HG02571 (cell line): ENCODE results near the gene FBXO2.
A peak's percentile ranks its signal among the peaks of the same experiment; 100 is the strongest.

Source experiments
- ATAC-seq: cut with Tn5 transposase; IDR thresholded peaks from one replicate; pipeline ENCODE4 v1.9.1; 2021; ENCODE audit warnings: mild to moderate bottlenecking, moderate library complexity; ENCODE audit not compliant: unreplicated experiment

Gene FBXO2

GRCh38 chr1:11654137-11654938 lies at the start of gene FBXO2, which contains the start of gene FBXO44:
TSS of gene FBXO2 (minus strand) at chr1:11654429. CDS start at chr1:11654340, 89 bp downstream.
TSS of gene FBXO44 (plus strand) at chr1:11654877. CDS start at chr1:11655836, 959 bp downstream.
- peak; percentile 67 for ATAC-seq

DNA sequence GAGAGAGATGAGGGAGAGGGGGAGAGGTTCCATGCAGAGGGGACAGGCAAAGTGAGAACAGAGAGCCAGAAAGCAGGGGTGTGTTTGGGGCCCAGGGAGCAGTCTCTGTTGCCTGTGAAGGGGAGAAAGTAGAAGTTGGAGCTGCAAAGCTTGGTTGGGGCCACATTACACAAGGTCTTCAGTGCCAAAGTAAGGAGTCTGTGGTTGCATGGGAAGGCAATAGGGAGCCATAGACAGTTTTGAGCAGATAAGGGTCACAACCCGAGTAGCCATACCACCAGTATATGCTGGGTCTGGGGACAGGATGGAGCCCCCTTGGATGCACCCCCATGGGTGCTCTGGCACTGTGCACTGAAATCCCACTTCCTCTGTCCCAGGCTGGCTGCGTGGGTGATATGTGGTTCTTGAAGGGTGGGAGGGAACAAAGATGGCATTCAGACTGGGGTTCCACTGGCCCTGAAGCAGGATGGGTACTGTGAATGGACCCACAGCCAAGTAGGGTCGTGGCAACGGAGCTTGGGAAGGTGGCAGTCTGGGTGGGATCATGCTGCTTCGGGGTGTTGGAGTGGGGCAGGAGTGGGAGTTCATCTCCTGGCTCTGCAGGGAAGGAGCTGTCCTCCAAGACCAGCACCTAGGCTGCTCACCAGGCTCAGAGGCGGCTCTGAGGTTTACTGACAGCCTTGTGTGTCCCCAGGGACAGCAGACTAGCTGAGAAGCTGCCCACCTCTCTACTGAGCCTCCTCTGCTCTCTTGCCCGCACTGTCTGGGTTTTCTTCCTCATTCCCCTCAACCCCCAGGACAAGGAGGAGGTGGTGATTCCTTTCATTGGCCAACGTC lies 49.3 kb upstream of the FBXO2 start:
- ATAC-seq = no peak

GRCh38 chr1:11701981-11702803 lies 48.0 kb upstream of the FBXO2 start:
- no peak for ATAC-seq

GRCh38 chr1:11701551-11701961 lies 47.3 kb upstream of the FBXO2 start:
- no peak for ATAC-seq

GRCh38 chr1:11700601-11701467 lies 46.6 kb upstream of the FBXO2 start:
- no peak for ATAC-seq

DNA sequence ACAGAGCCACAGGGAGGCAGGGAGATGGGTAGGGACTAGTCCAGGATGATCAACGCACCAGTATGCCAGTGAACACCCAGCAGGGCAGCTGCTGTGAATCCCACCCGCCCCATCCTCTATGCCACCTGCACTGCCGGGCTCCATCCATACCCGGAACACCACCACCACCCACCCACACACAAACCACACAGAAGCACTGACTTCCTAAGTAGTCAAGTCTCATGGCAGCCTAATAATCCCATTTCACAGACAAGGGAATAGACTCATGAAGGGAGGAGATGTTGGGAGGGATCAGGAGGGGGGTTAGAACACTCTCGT lies 43.6 kb upstream of the FBXO2 start:
- no peak for ATAC-seq

DNA sequence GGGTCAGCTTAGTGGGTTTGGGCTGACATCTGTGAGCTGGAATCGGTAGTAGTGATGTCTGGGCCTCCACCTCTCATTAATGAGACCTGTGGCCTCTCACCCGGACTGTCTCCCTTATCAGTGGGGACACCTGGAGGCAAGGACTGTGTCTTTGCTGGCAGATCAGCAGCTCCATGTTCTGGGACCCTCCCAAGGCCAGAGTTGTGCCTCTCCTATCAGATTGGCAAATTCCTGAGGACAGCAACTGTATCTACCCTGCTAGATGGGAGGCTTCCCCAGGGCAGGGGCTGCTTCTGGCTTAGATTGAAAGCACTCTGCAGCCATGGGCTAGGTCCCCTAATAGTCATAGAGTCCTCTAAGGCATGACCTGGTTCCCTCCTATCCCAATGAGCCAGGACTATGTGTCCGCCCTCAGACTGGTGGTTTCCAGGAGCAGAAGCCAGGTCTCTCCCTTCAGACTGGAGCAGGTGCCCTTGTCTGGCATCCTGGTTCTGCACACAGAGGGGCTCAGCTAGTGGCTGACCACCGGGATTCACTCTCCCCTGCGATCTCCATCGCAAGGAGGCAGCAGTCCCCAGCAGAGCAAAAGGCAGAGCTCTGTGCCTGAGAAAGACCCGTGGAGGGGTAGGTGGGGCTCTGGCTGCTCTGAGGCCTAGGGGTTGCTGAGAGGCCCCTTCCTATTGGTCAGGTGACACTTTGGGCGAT lies 43.1 kb upstream of the FBXO2 start:
- no peak for ATAC-seq

GRCh38 chr1:11695861-11696260 lies 41.6 kb upstream of the FBXO2 start:
- no peak for ATAC-seq

- ATAC-seq = no peak
These were observed 39.7 kb upstream of the FBXO2 start for GRCh38 chr1:11693917-11694316.

DNA sequence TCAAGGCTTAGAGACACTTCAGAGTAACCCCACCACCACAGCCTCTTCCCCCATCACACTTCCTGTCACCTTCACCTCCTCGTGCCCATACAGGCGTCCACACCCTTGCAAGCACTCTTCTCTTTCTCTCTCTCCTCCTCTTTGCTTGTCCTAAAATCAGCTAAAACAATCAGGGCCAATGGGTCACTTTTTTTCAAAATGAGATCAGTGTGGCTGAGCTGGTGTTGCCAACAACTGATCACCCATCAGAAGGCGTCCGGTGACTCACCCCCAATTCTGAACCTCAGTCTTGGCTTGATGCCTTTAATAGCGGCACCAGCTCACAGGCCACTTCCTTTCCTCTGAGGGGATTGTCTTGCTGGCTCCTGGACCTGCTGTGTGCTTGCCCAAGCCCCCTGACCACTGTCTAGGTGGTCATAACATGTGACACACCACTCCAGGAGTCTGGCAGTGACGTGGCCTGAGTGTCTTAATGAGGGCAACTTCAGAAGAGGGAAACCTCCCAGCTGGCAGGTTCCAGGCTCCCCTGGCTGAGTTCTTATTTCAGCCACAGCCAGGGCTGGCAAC lies 38.9 kb upstream of the FBXO2 start:
- no peak for ATAC-seq

DNA sequence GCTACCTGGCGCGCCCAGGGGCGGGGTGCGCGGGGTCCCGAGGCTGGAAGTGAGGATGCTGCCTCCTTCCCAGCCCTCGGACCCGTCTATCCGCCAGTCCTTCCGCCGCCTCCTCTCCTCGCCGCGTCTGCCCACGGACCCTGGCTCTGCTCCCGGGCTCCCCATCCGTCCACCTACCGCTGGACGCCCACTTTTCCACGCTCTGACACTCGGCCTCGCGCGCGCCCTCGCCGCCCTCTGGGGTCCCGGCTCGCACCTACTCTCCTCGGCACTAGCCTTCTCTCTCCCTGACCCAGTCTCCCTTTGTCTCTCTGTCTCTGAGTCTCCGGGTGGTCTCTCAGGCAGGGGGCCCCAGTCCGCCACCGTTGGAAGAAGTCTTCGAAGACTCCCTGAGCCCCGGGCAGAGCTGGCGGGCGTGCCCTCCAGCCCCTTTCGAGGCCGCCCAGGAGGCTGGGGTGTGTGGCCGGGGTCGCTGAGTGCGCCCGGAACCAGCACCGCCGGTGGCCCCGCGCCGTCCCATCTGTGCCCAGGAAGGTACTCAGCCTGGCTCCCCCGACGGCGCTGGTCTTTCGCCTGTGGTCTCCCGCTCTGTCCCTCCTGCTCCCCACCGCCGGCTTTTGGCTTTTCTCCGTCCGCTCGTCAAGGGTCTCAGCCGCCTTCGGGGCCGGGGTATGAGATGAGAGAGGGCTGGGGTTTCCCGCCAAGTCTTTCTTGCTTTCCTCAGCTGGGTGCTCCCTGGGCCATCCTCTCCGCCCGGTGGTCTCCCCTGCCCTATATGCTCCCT lies 37.9 kb upstream of the FBXO2 start:
- no peak for ATAC-seq

- no peak for ATAC-seq
These were observed 37.2 kb upstream of the FBXO2 start, which contains the start of gene DRAXIN for GRCh38 chr1:11691302-11691914. TSS of gene DRAXIN (plus strand) at chr1:11691710. CDS start at chr1:11706259, 14,549 bp downstream.

DNA sequence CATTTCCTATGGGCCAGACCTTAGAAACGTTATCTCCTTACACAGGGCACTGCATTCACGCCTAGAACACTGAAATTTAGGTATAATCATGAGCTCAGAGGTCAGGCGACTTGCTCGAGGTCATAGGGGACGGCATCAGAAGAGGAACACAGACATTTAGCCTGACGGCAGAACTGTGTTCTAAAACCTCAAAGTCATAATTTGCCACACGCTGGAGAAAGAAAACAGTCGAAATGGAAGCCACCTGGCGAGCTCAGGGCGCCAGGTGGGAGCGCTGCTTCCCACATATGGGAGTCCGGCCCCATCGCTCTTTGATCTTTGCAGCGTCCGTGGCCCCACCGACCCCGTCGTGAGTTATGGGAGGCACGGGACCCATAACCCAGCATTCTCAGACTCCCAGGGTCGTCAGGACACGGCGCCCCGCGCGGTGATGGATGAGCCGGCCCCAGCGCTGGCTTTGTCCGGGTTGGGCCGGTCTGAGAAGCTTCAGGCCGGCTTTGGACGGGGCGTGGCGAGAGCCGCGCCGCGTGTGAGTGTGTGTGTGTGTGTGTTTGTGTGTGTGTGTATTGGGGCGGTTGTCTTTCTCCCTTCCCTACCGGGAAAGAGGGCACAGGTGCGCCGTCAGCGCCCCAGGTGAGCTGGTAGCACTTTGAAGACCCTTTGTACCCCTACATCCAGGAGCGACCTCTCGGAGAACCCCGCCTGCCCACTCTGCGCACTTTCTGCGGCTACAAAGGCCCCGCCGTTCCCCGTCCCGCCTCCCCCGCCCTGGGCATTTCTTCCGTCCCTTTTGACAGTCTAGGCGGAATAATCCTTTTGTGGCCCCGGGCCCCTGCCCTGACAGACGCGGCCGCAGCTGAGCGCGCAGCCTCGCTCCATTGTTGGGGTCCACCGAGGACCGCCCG lies 36.4 kb upstream of the FBXO2 start:
- ATAC-seq = no peak

DNA sequence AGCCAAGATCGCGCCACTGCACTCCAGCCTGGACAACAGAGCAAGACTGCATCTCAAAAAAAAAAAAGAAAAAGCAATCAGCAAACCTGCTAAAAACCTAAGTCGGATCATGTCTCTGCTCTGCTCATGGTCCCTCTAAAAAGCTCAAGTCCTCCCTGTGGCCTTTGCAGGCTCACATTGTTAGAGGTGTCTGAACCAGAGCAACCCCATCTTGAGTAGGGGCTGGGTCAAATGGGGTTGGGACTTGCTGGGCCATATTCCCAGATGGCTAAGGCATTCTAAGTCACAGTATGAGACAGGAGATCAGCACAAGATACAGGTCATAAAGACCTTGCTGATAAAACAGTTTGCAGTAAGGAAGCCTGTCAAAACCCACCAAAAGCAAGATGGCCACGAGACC lies 34.3 kb upstream of the FBXO2 start:
- ATAC-seq = no peak

DNA sequence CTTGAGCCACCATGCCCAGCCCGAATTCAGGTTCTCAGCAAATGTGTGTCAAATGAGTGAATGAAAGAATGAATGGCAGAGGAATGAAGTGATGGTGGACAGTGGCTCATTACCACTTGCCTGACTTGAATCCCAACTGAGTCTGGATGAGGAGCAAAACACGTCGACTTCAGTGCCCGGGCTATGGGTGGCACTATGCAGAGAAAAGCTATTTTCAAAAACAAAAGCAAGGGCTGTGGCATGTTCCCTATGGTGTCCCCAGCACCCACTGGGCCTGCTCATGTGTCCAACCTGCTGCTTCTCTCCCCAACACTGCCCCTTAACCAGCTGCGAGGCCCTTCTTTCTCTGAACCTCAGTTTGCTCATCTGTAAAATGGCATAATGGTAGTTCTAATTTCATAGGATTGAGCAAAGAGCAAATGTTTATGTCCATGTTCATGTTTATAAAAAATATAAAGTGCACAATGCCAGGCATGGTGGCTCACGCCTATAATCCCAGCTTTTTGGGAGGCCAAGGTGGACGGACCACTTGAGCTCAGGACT lies 31.1 kb upstream of the FBXO2 start:
- no peak for ATAC-seq

GRCh38 chr1:11684070-11684469 lies 29.8 kb upstream of the FBXO2 start:
- no peak for ATAC-seq

GRCh38 chr1:11682799-11683198 lies 28.6 kb upstream of the FBXO2 start:
- no peak for ATAC-seq
